NCI-H2171 treated with DMSO at 0.1 percent for 48 hours (cell line): ENCODE measurements around the gene GLRA2.

Experiments
- DNase-seq: peaks from one replicate; lab custom pipeline; 2025; lab: John Stamatoyannopoulos, UW

The GLRA2 gene

GRCh38 chrX:14700982-14701381, 171.6 kb downstream of the GLRA2 start:
- no peak for DNase-seq

- no peak for DNase-seq
Measured at GRCh38 chrX:14702145-14702544, 172.8 kb downstream of the GLRA2 start.

GRCh38 chrX:14712096-14712495, 182.8 kb downstream of the GLRA2 start:
- DNase-seq, result no peak

DNA sequence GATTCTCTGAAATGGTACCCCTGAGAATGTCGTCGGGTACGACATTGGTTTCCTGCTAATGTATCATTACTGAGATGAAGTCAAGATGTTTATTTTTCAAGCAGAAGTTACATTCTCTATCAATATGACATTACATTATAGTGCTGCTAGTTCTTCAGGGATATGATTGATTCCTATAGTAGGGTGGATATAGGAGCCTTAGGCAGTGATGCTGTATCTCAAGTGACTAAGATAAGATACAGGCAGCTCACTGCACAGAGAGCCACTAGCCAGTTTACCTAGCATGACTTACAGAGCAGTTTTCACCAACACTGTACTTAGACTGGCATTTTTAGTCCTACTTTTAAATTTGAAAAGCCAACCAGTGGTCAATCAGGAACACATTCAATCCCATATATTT, 188.6 kb downstream of the GLRA2 start:
- DNase-seq, result no peak

- DNase-seq, result no peak
Measured at GRCh38 chrX:14718403-14718802, 189.1 kb downstream of the GLRA2 start.

GRCh38 chrX:14729058-14729457, 199.7 kb downstream of the GLRA2 start:
- DNase-seq, result no peak

DNA sequence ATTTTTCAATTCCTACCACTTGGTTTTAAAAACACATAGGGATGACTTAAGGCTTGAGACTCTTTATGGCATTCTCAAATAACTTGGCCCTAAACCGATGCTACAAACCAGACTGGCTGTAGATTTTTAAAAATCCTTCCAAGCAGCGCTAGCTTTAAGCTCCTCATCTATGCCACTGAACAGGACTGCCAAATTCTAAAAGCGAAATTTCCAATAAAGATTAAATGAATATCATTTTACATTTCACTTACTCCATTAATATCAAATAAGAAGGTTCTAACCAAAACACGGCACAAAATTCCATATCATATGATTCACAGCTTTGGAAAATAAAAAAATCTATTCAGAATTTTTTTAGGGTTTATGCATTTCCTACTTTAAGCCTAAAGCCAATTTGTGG, 209.3 kb downstream of the GLRA2 start:
- no peak for DNase-seq

- no peak for DNase-seq
Measured at GRCh38 chrX:14753441-14753840, 224.1 kb downstream of the GLRA2 start.

GRCh38 chrX:14758029-14758491, 228.7 kb downstream of the GLRA2 start:
- DNase-seq, result peak; percentile 1

DNA sequence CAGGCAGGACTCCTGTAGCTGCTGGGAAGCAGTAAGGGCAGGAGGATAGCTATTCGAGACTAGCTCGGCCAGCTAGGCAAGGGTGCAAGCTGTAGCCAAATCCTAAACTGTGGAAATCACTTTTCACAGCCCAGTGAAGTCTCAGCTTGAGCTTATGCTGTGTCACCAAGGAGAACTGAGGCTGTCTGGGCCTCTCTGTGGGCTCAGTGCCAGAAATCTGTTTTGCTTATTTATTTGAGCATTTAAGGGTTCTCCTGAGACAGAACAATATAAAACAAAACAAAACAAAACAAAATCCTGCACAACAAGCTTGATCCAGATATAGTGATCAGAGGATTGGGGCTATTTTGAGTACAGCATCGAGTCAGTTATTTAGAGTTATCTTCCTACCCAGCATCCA, 246.1 kb downstream of the GLRA2 start:
- no peak for DNase-seq

DNA sequence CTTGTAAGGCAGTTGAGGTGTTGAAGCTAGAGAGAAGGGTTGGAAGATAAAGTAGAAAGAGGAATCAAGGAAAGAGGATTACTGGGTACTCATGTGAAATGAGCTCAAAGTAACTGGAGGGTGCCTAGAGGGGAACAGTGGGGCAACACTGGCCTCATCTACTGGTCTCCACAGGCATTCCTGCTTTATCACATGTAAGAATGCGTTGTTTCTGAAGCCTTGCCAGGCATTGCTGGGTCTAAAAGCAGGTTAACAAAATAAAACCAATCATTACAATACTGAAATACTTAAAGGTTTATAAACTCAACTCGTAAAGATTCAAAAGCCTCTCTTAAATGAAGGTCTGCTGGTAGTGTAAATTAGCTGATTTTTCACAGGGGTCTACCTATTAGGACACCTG, 247.6 kb downstream of the GLRA2 start:
- DNase-seq, result no peak

- no peak for DNase-seq
Measured at GRCh38 chrX:14777525-14777924, 248.2 kb downstream of the GLRA2 start.

- no peak for DNase-seq
Measured at GRCh38 chrX:14779580-14779979, 250.2 kb downstream of the GLRA2 start.
